NCI-H82 treated with DMSO at 0.1 percent for 48 hours (cell line): ENCODE measurements around the gene KCND3.

Experiments
- DNase-seq: peaks from one replicate; lab custom pipeline; 2025; ENCODE audit not compliant: unreplicated experiment; lab: John Stamatoyannopoulos, UW

Gene KCND3

GRCh38 chr1:111921948-111922347 is 67.5 kb downstream of the KCND3 start:
- DNase-seq, result no peak

GRCh38 chr1:111920221-111921024 is 69.0 kb downstream of the KCND3 start:
- DNase-seq, result no peak

GRCh38 chr1:111911776-111912515 is 77.5 kb downstream of the KCND3 start:
- DNase-seq, result no peak

GRCh38 chr1:111911061-111911460 is 78.4 kb downstream of the KCND3 start:
- DNase-seq, result no peak

GRCh38 chr1:111909030-111909429 is 80.4 kb downstream of the KCND3 start:
- no peak for DNase-seq

GRCh38 chr1:111908011-111908621 is 81.4 kb downstream of the KCND3 start:
- no peak for DNase-seq

- no peak for DNase-seq
Measured at GRCh38 chr1:111907321-111907720, 82.1 kb downstream of the KCND3 start.

- DNase-seq, result no peak
Measured at GRCh38 chr1:111906816-111907215, 82.7 kb downstream of the KCND3 start.

GRCh38 chr1:111906111-111906510 is 83.4 kb downstream of the KCND3 start:
- no peak for DNase-seq

- no peak for DNase-seq
Measured at GRCh38 chr1:111904478-111905218, 84.8 kb downstream of the KCND3 start.

- no peak for DNase-seq
Measured at GRCh38 chr1:111903871-111904449, 85.5 kb downstream of the KCND3 start.

GRCh38 chr1:111903148-111903870 is 86.2 kb downstream of the KCND3 start:
- DNase-seq, result no peak

GRCh38 chr1:111895469-111895868 is 94.0 kb downstream of the KCND3 start:
- no peak for DNase-seq

GRCh38 chr1:111895017-111895416 is 94.5 kb downstream of the KCND3 start:
- no peak for DNase-seq

GRCh38 chr1:111894497-111894896 is 95.0 kb downstream of the KCND3 start:
- DNase-seq, result no peak

- DNase-seq, result no peak
Measured at GRCh38 chr1:111891566-111891965, 97.9 kb downstream of the KCND3 start.

GRCh38 chr1:111888740-111889376 is 100.6 kb downstream of the KCND3 start:
- DNase-seq, result peak; percentile 45

- no peak for DNase-seq
Measured at GRCh38 chr1:111887875-111888274, 101.6 kb downstream of the KCND3 start.

GRCh38 chr1:111887385-111887784 is 102.1 kb downstream of the KCND3 start:
- no peak for DNase-seq

GRCh38 chr1:111886741-111887140 is 102.7 kb downstream of the KCND3 start:
- no peak for DNase-seq
